ENCODE data around the gene PCDH10. TPM values are rescaled to one million over a fixed set of nuclear protein-coding genes. Genes with fewer than 3 reads are reported as not detected.

The PCDH10 gene
- total and polyA plus RNA-seq, 2 of the 8 experiments (the other 6 are each of a cell fraction or from before 2014, with no cell fraction given): 2.2 to 10.0 TPM

- CTCF ChIA-PET (ENCODE audit: partially characterized antibody): interaction anchor here (0.5 to 2.4 kb wide), 42 partner anchors 9 to 1781 kb away, joined by 3 to 11 read pairs (median 3); no protein-coding TSS in a partner anchor
- Histone ChIP-seq H2BK15ac (ENCODE audit: low read length) (no peak overlapping the region), H3K9me3 (ENCODE audit: insufficient read depth in 2 of 2, low read depth in 1 of 2, low read length in 1 of 2) (no peaks in the 10 kb centered on the region), H3K9ac (replicated peaks in 1 of 4; ENCODE audit: extremely low read depth in 1 of 4, low read depth in 3 of 4, low read length in 3 of 4) (no peak overlapping the region), H3K79me1 (ENCODE audit: low read depth, low read length) (no peaks in the 10 kb centered on the region), H3K27ac (ENCODE audit: low read depth, low read length) (no peak overlapping the region), H3K36me3 (ENCODE audit: control insufficient read depth in 2 of 4, insufficient read depth in 4 of 4, low read length in 3 of 4) (no peaks in the 10 kb centered on the region; a peak in 1 of 8 replicates), H2BK120ac (replicated peaks; ENCODE audit: low read depth, low read length) (no peak overlapping the region), H3K23me2 (ENCODE audit: low read depth, low read length) (peaks cover 32% of the 10 kb centered on the region), H4K8ac (ENCODE audit: extremely low read depth, insufficient read depth, low read length) (no peak overlapping the region), H3K4ac (replicated peaks; ENCODE audit: insufficient read length, low read depth, low read length) (no peak overlapping the region), H3K4me3 (ENCODE audit: extremely low read depth in 1 of 4, insufficient read depth in 2 of 4, low read depth in 3 of 4, low read length in 4 of 4) (no peak overlapping the region), H3K79me2 (ENCODE audit: control insufficient read depth in 1 of 2, insufficient read depth in 2 of 2, low read length in 2 of 2) (no peaks in the 10 kb centered on the region), H3K4me2 (ENCODE audit: insufficient read depth in 1 of 2, low read depth in 2 of 2, low read length in 2 of 2) (no peak overlapping the region), H2BK5ac (ENCODE audit: low read depth, low read length) (no peak overlapping the region), H2AK5ac (ENCODE audit: low read depth, low read length) (no peak overlapping the region), H2AFZ (ENCODE audit: low read length) (no peak overlapping the region), H4K91ac (replicated peaks; ENCODE audit: insufficient read length, low read length) (no peak overlapping the region), H2BK20ac (ENCODE audit: low read length) (no peak overlapping the region), H3K4me1 (replicated peaks in 1 of 4; ENCODE audit: control insufficient read depth in 3 of 4, insufficient read depth in 4 of 4, low read length in 3 of 4) (peaks cover 5 to 17% (median 11%) of the 10 kb centered on the region in 4 experiments), H3K23ac (ENCODE audit: insufficient read length) (no peak overlapping the region), H4K20me1 (replicated peaks in 1 of 2; ENCODE audit: control insufficient read depth in 1 of 2, insufficient read depth in 2 of 2, low read length in 2 of 2) (peaks cover 3% of the 10 kb centered on the region in 2 experiments), H3K56ac (replicated peaks; ENCODE audit: insufficient read length, low read depth, low read length) (no peak overlapping the region), H4K5ac (ENCODE audit: insufficient read length, low read depth, low read length) (no peak overlapping the region), H3K27me3 (replicated peaks in 1 of 4; ENCODE audit: control insufficient read depth in 3 of 4, extremely low read depth in 1 of 4, insufficient read depth in 3 of 4, low read length in 3 of 4) (peaks cover 35 to 41% (median 37%) of the 10 kb centered on the region in 4 experiments; a peak in 6 of 7 replicates), H3K14ac (ENCODE audit: insufficient read length) (no peak overlapping the region), H3K18ac (ENCODE audit: extremely low read depth, low read length) (no peak overlapping the region), H2BK12ac (ENCODE audit: low read depth, low read length) (no peak overlapping the region)
- WGBS, 2 experiments (ENCODE audit: extremely low coverage in 1 of 2, insufficient coverage in 1 of 2, insufficient read length in 1 of 2, insufficient replicate concordance in 2 of 2, low coverage in 1 of 2, low lambda C conversion rate in 2 of 2, missing lambda C conversion rate in 1 of 2): 59% methylated on average over 4 of the region's 4 CpGs; no CpG with 5 or more reads in 1 of the 2 experiments
- TF ChIP-seq CBX8 (IDR thresholded peaks at IDR 0.05; ENCODE audit: borderline replicate concordance, low read depth, low read length): no peak
- peak in 2 of 3 experiments; percentile 39 to 63; a peak in 2 of 4 replicates for TF ChIP-seq CTCF (IDR thresholded peaks at IDR 0.05; ENCODE audit: control extremely low read depth in 1 of 3, insufficient read depth in 1 of 3, low read depth in 1 of 3, low read length in 3 of 3)
- peak; percentile 73 to 80 for TF ChIP-seq RAD21 (IDR thresholded peaks at IDR 0.05 in 1 of 2, conservative IDR thresholded peaks at IDR 0.05 in 1 of 2; ENCODE audit: low read depth in 2 of 2, low read length in 2 of 2)
- POLR2A ChIA-PET (ENCODE audit: partially characterized antibody): interaction anchor here (1.3 kb wide), 1 partner anchor 107 kb away, joined by 3 read pairs; no protein-coding TSS in a partner anchor
- DNase-seq (ENCODE audit: low read depth in 1 of 2, low spot score in 2 of 2) (no peak), FAIRE-seq (peak; percentile 39)
Observed at GRCh38 chr4:133154725-133155124, 5.6 kb downstream of the PCDH10 start.

Measured in H1 (cell line).